T-helper 2 cell treated with Interferon-gamma antibody and Interleukin-4, amounts not matched to agents 5 μg/mL and 100 μg/mL, for 36 hours (primary cell): ENCODE data around the gene SH3RF2.

Experiments
- DNase-seq: peaks from one replicate; pipeline ENCODE4 v3.0.0; 2021; ENCODE audit warnings: low spot score
- H3K27ac Mint-ChIP-seq: one replicate; pipeline ENCODE4 v1.8.0; 2021; ENCODE audit warnings: mild to moderate bottlenecking, mixed read lengths
- H3K27me3 Mint-ChIP-seq: one replicate; pipeline ENCODE4 v1.8.0; 2021; ENCODE audit warnings: low read depth, mixed read lengths
- H3K36me3 Mint-ChIP-seq: one replicate; pipeline ENCODE4 v1.8.0; 2021; ENCODE audit warnings: low read depth, mixed read lengths
- H3K4me1 Mint-ChIP-seq: one replicate; pipeline ENCODE4 v1.8.0; 2021; ENCODE audit warnings: low read depth, mixed read lengths
- H3K4me3 Mint-ChIP-seq: one replicate; pipeline ENCODE4 v1.8.0; 2022; ENCODE audit warnings: mild to moderate bottlenecking, moderate library complexity, mixed read lengths
- H3K9me3 Mint-ChIP-seq: one replicate; pipeline ENCODE4 v1.8.0; 2021; ENCODE audit warnings: mixed read lengths

The SH3RF2 gene

DNA sequence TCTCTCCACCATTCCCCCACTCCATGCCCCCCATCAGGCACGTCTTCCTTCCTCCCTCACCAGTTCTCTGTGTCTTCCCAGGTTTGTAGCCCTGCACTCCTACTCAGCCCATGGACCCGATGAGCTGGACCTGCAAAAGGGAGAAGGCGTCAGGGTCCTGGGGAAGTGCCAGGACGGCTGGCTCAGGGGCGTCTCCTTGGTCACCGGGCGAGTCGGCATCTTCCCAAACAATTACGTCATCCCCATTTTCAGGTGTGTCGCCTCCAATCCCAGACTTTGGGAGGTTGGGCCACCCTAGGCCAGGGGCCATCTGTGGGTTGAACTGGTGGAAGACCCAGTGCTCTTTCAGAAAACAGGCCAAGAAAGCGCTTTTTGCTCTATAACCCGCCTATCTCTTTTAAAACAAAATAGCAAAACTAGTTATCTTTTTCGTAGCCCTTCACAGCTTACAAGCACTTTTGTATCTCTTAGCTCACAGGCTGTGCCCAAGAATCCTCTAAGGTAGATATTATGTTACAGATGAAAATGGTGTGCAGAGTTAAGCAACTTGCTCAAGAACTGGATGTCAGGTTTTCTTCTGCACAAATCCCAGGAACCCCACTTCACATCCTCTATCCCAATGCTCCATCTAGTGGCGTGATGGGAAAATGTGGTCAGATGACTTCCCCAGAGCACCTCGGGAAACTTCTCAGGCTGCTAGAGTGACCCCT, 112.8 kb downstream of the SH3RF2 start:
- H3K4me3 Mint-ChIP-seq, result no peak overlapping the region
- DNase-seq, result peak; percentile 6
- H3K9me3 Mint-ChIP-seq, result no peaks in the 10 kb centered on the region
- no peaks in the 10 kb centered on the region for H3K4me1 Mint-ChIP-seq
- no peaks in the 10 kb centered on the region for H3K36me3 Mint-ChIP-seq
- H3K27ac Mint-ChIP-seq, result no peak overlapping the region
- peaks cover 7% of the 10 kb centered on the region for H3K27me3 Mint-ChIP-seq

DNA sequence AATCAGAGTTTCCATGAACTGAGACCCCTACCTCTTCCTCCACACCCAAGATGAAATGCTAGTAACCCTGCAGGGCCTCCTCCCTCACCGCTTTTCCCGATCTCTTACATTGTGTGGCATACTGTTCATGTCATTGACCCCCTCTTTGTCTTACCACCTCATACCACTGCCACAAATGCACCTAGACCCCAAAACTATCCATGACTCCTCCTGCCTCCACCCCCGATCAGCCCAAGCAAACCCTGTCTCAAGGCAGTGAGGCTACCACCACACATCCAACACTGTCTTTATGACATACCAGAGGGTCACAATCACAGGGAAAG, 113.3 kb downstream of the SH3RF2 start:
- peaks cover 7% of the 10 kb centered on the region for H3K27me3 Mint-ChIP-seq
- no peak overlapping the region for H3K4me3 Mint-ChIP-seq
- H3K36me3 Mint-ChIP-seq, result no peaks in the 10 kb centered on the region
- no peaks in the 10 kb centered on the region for H3K4me1 Mint-ChIP-seq
- H3K27ac Mint-ChIP-seq, result no peak overlapping the region
- no peak for DNase-seq
- no peaks in the 10 kb centered on the region for H3K9me3 Mint-ChIP-seq

DNA sequence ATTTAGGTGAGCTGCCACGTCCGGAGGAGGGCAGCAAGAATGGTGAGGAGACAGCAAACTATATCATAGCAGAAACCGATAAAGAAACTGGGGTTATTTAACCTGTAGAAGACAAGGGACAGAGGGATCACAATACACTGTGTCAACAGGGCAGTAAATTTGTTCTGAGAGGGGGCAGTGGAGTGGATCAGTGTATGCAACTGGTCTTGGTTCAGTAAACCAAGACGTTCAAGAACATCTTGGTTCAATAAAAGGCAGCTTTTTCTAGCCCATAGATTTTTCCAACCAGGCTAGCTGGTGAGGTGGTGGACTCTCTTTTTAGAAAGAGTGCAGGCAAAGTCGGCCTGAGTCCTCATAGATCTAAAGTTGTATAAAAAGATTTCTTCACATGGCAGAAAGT, 113.7 kb downstream of the SH3RF2 start:
- Mint-ChIP-seq H3K36me3 (no peaks in the 10 kb centered on the region), H3K4me1 (no peaks in the 10 kb centered on the region), H3K9me3 (no peaks in the 10 kb centered on the region), H3K4me3 (no peak overlapping the region), H3K27me3 (peaks cover 7% of the 10 kb centered on the region), H3K27ac (no peak overlapping the region)
- no peak for DNase-seq

DNA sequence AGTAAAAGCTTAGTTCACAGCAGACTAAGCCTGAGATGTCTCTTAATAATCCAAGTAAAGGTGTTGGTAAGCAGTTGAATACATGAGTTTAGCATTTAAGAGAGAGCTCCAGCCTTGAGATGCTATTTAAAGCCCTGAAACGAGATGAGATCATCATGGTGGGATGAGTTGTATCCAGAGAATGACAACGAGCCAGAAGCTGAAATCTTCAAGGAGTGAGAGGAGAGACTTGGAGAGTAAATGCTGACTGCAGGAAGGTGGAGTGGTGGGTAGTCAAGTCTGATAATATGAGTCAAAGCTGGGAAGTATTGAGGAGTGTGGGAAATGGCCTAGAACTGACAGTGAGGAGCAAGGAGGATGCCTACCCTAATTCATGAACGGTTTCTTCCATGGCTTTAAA, 115.3 kb downstream of the SH3RF2 start:
- no peak for DNase-seq
- H3K36me3 Mint-ChIP-seq, result no peaks in the 10 kb centered on the region
- H3K4me1 Mint-ChIP-seq, result no peaks in the 10 kb centered on the region
- no peak overlapping the region for H3K27ac Mint-ChIP-seq
- no peak overlapping the region for H3K4me3 Mint-ChIP-seq
- H3K9me3 Mint-ChIP-seq, result no peaks in the 10 kb centered on the region
- peaks cover 10% of the 10 kb centered on the region for H3K27me3 Mint-ChIP-seq

DNA sequence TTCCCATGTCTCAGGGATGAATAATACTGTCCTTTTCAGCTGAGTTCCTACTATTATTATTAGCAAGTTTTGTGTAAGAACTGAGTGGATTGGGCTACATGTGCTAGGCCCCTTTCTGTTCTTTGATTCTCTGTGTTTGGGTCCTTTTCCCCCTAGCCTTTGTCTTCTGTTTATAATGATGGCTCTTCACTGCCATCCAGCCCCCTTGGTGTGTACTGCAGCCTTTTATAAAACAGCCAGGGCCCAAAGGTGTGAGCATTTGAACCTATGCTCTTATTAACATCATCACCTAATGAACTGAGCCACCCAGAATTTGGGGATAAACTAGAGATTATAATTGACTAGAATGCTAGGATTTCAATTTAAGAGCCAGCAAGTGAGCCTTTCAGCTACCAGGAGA, 116.4 kb downstream of the SH3RF2 start:
- Mint-ChIP-seq H3K4me1 (no peaks in the 10 kb centered on the region), H3K9me3 (no peaks in the 10 kb centered on the region), H3K36me3 (no peaks in the 10 kb centered on the region), H3K27me3 (peaks cover 10% of the 10 kb centered on the region), H3K27ac (no peak overlapping the region), H3K4me3 (no peak overlapping the region)
- no peak for DNase-seq

DNA sequence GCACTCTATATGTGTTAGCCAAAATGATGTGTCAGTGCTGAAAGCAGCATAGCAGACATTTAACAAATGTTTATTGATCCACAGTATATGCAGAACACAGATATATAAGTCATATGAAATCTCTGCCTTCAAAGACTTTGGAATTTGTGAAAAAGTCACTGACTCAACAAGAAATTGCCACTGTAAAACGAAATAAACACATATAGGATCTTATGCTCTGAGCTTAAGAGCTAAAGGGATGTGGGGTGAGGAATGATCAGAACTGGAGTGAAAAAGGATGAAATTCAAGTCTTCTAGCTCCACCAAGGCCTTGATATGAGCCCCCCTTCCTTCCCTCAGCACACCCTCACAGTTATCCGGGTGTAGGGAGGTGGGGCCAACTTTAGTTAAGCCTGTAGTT, 119.1 kb downstream of the SH3RF2 start:
- no peak overlapping the region for H3K4me3 Mint-ChIP-seq
- DNase-seq, result no peak
- H3K36me3 Mint-ChIP-seq, result no peaks in the 10 kb centered on the region
- H3K27me3 Mint-ChIP-seq, result peaks cover 16% of the 10 kb centered on the region
- H3K4me1 Mint-ChIP-seq, result no peaks in the 10 kb centered on the region
- no peaks in the 10 kb centered on the region for H3K9me3 Mint-ChIP-seq
- no peak overlapping the region for H3K27ac Mint-ChIP-seq

DNA sequence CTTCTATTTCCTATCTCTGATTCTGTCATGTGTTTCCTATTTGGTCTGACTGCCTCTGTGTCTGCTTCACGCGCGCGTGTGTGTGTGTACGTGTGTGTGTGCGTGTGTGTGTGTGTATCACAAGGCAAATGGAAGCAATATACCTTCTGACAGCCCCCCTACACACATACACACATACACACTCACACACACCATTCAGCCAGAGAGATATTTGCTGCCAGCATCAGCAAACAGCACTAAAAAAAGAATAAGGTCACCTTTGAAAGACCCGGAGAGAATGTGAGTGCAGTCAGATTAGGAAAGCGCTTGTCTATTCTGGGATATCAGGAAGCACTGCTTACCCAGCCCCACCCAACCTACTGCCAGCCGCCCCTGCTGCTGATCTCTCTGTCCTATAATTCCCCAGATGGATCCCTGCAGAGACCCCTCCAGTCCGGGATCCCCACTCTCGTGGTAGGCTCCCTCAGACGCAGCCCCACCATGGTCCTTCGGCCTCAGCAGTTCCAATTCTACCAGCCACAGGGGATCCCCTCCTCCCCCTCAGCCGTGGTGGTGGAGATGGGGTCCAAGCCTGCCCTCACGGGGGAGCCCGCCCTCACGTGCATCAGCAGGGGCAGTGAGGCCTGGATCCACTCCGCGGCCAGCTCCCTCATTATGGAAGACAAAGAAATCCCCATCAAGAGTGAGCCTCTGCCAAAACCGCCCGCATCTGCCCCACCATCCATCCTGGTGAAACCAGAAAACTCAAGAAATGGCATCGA, 123.3 kb downstream of the SH3RF2 start:
- DNase-seq, result no peak
- peaks cover 13% of the 10 kb centered on the region for H3K27me3 Mint-ChIP-seq
- H3K27ac Mint-ChIP-seq, result no peak overlapping the region
- no peak overlapping the region for H3K4me3 Mint-ChIP-seq
- H3K36me3 Mint-ChIP-seq, result no peaks in the 10 kb centered on the region
- no peaks in the 10 kb centered on the region for H3K9me3 Mint-ChIP-seq
- H3K4me1 Mint-ChIP-seq, result no peaks in the 10 kb centered on the region

DNA sequence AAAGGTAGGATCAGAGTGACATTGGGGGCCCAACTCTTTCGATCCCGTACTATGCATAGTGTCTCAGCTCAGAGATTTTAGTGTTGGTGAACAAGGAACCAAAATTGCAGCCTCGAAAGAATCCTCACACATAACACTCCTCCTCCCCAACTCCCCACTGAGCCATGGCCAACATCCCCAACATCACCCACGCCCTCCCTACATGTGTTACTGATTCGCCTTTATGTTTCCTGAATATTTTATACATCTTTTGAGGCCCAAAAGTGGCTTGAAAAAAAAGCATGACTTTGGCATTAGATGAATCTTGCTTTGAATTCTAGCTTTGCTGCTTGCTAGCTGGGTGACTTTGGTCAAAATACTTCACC, 123.8 kb downstream of the SH3RF2 start:
- no peak overlapping the region for H3K27ac Mint-ChIP-seq
- H3K27me3 Mint-ChIP-seq, result peaks cover 13% of the 10 kb centered on the region
- H3K9me3 Mint-ChIP-seq, result no peaks in the 10 kb centered on the region
- no peak overlapping the region for H3K4me3 Mint-ChIP-seq
- H3K36me3 Mint-ChIP-seq, result no peaks in the 10 kb centered on the region
- H3K4me1 Mint-ChIP-seq, result no peaks in the 10 kb centered on the region
- DNase-seq, result no peak

DNA sequence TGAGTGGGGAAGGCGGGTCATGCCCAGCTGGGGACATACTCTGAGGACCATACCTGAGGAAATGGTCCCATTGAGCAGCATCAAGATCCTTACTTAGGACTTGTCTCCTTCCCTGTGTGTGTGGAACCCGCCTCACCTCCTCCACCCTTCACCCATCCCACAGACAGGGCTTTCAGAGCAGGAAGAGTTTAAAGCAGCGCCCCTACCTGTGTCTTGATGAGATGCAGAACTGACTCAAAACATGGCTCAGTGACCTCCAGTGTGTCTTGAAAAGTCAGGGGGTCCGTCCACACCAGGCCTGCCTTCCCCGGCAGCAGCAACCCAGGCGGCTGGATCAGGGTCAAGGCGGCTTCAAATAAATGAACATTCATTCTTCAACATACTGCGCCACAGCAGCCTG, 130.6 kb downstream of the SH3RF2 start:
- H3K27ac Mint-ChIP-seq, result no peak overlapping the region
- no peak overlapping the region for H3K4me3 Mint-ChIP-seq
- H3K36me3 Mint-ChIP-seq, result no peaks in the 10 kb centered on the region
- H3K9me3 Mint-ChIP-seq, result no peaks in the 10 kb centered on the region
- H3K27me3 Mint-ChIP-seq, result peaks cover 7% of the 10 kb centered on the region
- H3K4me1 Mint-ChIP-seq, result no peaks in the 10 kb centered on the region
- DNase-seq, result no peak

DNA sequence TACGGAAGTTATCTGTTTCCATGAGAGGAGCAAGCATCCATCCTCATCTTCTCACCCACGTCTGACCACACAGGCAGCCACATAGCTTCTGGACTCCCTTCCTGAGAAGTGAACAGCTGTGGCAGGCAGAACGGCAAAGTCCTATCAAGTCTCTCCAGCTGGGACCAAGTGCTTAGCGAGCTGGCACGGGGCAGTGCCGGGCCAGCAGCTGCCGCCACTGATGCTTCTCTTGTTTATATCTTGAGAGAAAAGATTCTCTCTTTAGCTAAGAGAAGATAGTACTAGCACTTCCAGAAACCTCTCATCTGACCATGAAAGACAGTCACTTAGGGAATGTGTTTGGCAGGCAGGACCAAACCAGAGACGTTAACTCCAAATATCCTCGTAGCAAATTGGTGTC, 131.8 kb downstream of the SH3RF2 start:
- H3K9me3 Mint-ChIP-seq, result no peaks in the 10 kb centered on the region
- no peak overlapping the region for H3K27ac Mint-ChIP-seq
- H3K27me3 Mint-ChIP-seq, result peaks cover 7% of the 10 kb centered on the region
- H3K4me1 Mint-ChIP-seq, result no peaks in the 10 kb centered on the region
- DNase-seq, result no peak
- H3K36me3 Mint-ChIP-seq, result no peaks in the 10 kb centered on the region
- no peak overlapping the region for H3K4me3 Mint-ChIP-seq

DNA sequence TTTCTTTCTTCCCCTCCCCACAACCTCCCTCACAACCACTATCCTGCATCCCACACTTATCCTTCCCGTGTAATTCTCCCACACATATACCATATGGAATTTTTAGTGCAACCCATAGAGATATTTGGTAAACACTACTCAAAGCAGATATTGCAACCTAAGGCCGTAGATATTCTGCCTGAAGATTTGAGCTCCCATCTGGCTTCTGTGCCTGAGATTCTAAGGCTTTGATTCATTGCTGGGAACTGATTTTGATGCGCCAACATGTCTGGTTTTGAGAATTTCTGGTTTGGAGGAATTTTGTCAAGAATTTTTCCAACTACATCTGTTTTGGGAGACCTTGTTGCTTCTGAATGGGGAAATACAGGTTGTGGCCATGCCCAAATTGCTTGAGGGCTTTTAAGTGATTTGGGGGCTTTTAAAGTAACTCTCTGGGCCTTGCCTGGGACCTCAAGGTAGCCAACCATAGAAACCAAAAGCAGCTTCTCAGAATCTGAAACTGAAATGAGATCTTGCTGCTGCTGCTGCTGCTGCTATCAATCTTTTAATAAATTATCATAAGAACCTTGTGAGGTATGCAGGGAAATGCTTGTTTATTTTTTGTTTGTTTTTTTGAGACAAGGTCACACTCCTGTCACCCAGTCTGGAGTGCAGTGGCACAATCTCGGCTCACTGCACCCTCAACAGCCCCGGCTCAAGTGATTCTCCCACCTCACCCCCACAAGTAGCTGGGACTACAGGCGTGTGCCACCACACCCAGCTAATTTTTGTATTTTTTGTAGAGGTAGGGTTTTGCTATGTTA, 132.8 kb downstream of the SH3RF2 start:
- Mint-ChIP-seq H3K36me3 (no peaks in the 10 kb centered on the region), H3K4me1 (no peaks in the 10 kb centered on the region), H3K9me3 (no peaks in the 10 kb centered on the region), H3K4me3 (no peak overlapping the region), H3K27ac (no peak overlapping the region), H3K27me3 (peaks cover 2% of the 10 kb centered on the region)
- no peak for DNase-seq

DNA sequence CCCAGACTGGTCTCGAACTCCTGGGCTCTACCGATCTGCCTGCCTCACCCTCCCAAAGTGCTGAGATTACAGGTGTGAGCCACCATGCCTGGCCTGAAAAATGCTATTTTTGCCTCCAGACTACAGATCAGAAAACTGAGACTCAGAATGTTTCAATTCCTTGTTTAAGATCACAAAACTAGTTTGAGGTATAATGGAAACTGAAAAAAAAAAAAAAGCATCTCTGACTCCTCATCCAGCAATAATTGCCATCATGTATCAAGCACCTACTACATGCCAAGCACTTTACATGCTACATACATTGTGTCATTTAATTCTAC, 133.4 kb downstream of the SH3RF2 start:
- Mint-ChIP-seq H3K4me1 (no peaks in the 10 kb centered on the region), H3K27ac (no peak overlapping the region), H3K4me3 (no peak overlapping the region), H3K9me3 (no peaks in the 10 kb centered on the region), H3K27me3 (peaks cover 2% of the 10 kb centered on the region), H3K36me3 (no peaks in the 10 kb centered on the region)
- no peak for DNase-seq

DNA sequence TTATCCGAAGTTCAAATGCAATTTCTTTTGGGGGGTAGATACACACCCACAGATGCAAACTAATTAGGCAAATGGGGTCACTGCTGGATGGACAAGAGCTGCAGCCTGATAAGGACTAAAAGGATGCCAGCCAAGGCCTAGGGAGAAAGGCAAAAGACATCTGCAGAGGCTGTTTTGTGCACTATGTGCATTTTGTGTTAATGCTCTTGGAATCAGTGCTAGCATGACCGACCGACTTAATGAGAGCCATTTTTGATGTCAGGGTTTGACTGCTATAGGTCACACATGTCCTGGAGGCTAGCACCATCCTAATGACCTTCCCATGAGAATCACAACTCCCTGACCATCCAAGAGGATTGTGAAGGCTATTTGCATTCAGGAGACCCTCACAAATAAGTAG, 134.4 kb downstream of the SH3RF2 start:
- no peak overlapping the region for H3K4me3 Mint-ChIP-seq
- peaks cover 7% of the 10 kb centered on the region for H3K27me3 Mint-ChIP-seq
- no peak for DNase-seq
- H3K36me3 Mint-ChIP-seq, result no peaks in the 10 kb centered on the region
- H3K9me3 Mint-ChIP-seq, result no peaks in the 10 kb centered on the region
- no peak overlapping the region for H3K27ac Mint-ChIP-seq
- no peaks in the 10 kb centered on the region for H3K4me1 Mint-ChIP-seq

DNA sequence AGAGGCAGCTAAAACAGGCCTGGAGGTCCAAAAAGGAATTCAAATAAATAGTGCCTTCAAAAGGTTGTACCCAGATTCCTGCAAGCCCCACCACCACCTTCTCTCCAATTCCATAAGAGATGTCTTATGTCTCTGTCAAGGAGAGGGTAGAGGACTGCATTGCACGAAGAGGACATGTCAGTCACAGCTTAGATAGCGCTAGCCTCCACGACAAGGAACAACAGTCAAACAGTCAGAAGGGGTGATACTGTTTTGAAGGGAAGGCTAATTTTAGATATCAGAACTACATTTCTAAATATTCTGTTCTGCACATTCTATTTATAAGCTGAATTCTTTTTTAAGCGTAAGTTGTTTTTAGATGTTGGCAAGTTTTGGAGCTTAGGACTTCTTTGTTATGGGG, 134.8 kb downstream of the SH3RF2 start:
- Mint-ChIP-seq H3K27ac (no peak overlapping the region), H3K27me3 (peaks cover 11% of the 10 kb centered on the region), H3K36me3 (no peaks in the 10 kb centered on the region), H3K4me3 (no peak overlapping the region), H3K9me3 (no peaks in the 10 kb centered on the region), H3K4me1 (no peaks in the 10 kb centered on the region)
- no peak for DNase-seq
